HepG2 (cell line): ENCODE results near the gene ORC2. TPM values are rescaled to one million over a fixed set of nuclear protein-coding genes. Genes with fewer than 3 reads are reported as not detected.

ENCODE experiments used
- CBX5 ChIP-seq: sonication (generic); formaldehyde crosslinking; IDR thresholded peaks from 2 replicates; pipeline ENCODE4 v1.4.0; 2020; ENCODE audit warnings: missing genetic modification reagents, borderline replicate concordance
- CTCF ChIP-seq: sonication (generic); formaldehyde crosslinking; IDR thresholded peaks from 2 replicates; pipeline ENCODE4 v1.5.0; 2020; ENCODE audit warnings: mild to moderate bottlenecking, missing genetic modification reagents, moderate library complexity
- PAXIP1 ChIP-seq: sonication (generic); formaldehyde crosslinking; conservative IDR thresholded peaks from 2 replicates; pipeline ENCODE4 v1.4.0; 2020; ENCODE audit warnings: mild to moderate bottlenecking, missing genetic modification reagents, moderate library complexity
- PHB2 ChIP-seq: fragments of 450-650 bp; IDR thresholded peaks from 2 replicates; pipeline ENCODE4 v1.6.1; 2018; ENCODE audit not compliant: partially characterized antibody
- PHF8 ChIP-seq: sonication (generic); formaldehyde crosslinking; IDR thresholded peaks from 2 replicates; pipeline ENCODE4 v1.5.0; 2020; ENCODE audit warnings: missing genetic modification reagents
- TP53 ChIP-seq: sonication (generic); formaldehyde crosslinking; conservative IDR thresholded peaks from 2 replicates; pipeline ENCODE4 v1.4.0; 2020; ENCODE audit warnings: missing genetic modification reagents
- U2AF2 ChIP-seq: fragments of 200-400 bp; formaldehyde crosslinking; IDR thresholded peaks from 2 replicates; pipeline ENCODE4 v1.6.1; 2017; ENCODE audit warnings: low read depth, mild to moderate bottlenecking, low read length
- ZBTB40 ChIP-seq, 2 experiments: fragments of 450-650 bp in 1 of 2; sonication (generic) in 1 of 2; formaldehyde crosslinking in 1 of 2; IDR thresholded peaks; 2 replicates each; pipeline versions ENCODE4 v1.6.1 to v1.8.0; 2016 to 2022; ENCODE audit warnings: antibody characterized with exemption in 1 of 2, mild to moderate bottlenecking in 1 of 2, missing genetic modification reagents in 1 of 2
- ZC3H4 ChIP-seq: sonication (generic); formaldehyde crosslinking; IDR thresholded peaks from 2 replicates; pipeline ENCODE4 v1.4.0; 2020; ENCODE audit warnings: missing genetic modification reagents, borderline replicate concordance
- ZNF576 ChIP-seq: sonication (generic); formaldehyde crosslinking; IDR thresholded peaks from 2 replicates; pipeline ENCODE4 v1.4.0; 2020; ENCODE audit warnings: mild to moderate bottlenecking, missing genetic modification reagents
- ZNF629 ChIP-seq: sonication (generic); formaldehyde crosslinking; conservative IDR thresholded peaks from 2 replicates; pipeline ENCODE4 v1.5.0; 2020; ENCODE audit warnings: missing genetic modification reagents
- polyA plus RNA-seq, 8 experiments: library from polyadenylated mRNA; depleted of rRNA in 3 of 8; stranded (reverse) in 7 of 8; unstranded in 1 of 8; fragments of >200 nt; fragmentation: Illumina TruSeq in 4 of 8; extraction: Trizol in 4 of 8; gene quantifications; 2 replicates each; pipeline versions ENCODE4 v1.2.1 to v1.2.3, GENCODE V29; 2011 to 2016; ENCODE audit warnings: low read depth in 4 of 8, missing spikeins in 1 of 8, mixed read lengths in 1 of 8; ENCODE audit not compliant: insufficient read depth in 1 of 8
- total RNA-seq, 5 experiments: library from RNA; depleted of rRNA; stranded (reverse); fragments of >200 nt; fragmentation: Illumina TruSeq; extraction: Trizol; gene quantifications; 2 replicates each; pipeline ENCODE4 v1.2.3, GENCODE V29; 2016; ENCODE audit warnings: low read depth in 1 of 5

ORC2 gene
- total and polyA plus RNA-seq, 2 of the 13 experiments (the other 11 are each of a cell fraction or from before 2014, with no cell fraction given) = 19.3 to 73.5 TPM

- TF ChIP-seq CTCF (CRISPR knock-in tag) (no peak; the same call in none of the 2 replicates), CBX5 (CRISPR knock-in tag) (peak; percentile 92; the same call in 1 of the 2 replicates), TP53 (CRISPR knock-in tag) (peak; percentile 86), ZNF576 (0 out of 2 replicates have a peak, but pooled peaks have one; percentile 9), PAXIP1 (no peak; the same call in none of the 2 replicates), U2AF2 (no peak), PHF8 (CRISPR knock-in tag) (peak; percentile 72), ZNF629 (CRISPR knock-in tag) (peak; percentile 33), ZBTB40 (IDR thresholded peaks at IDR 0.05) (peak; percentile 98), ZBTB40 (CRISPR knock-in tag; IDR thresholded peaks at IDR 0.05) (no peak), ZC3H4 (CRISPR knock-in tag) (0 out of 2 replicates have a peak, but pooled peaks have one; percentile 20), PHB2 (no peak)
Measured at GRCh38 chr2:200888704-200889625, 74.5 kb downstream of the ORC2 start, which contains the start of the genes NIF3L1 and PPIL3 (continued).
